ENCODE measurements around the gene ATP2C2. TPM values are rescaled to one million over a fixed set of nuclear protein-coding genes. Genes with fewer than 3 reads are reported as not detected.

ATP2C2 gene
- polyA plus RNA-seq, 1 donor (not counting 4 experiments of a cell fraction or from before 2014, with no cell fraction given): 0.96 TPM

- Histone ChIP-seq H3K4me3 (ENCODE audit: control insufficient read depth in 2 of 3, extremely low read depth in 1 of 3, insufficient read depth in 2 of 3, low read depth in 1 of 3, low read length in 3 of 3) (no peak overlapping the region), H3K27ac (ENCODE audit: control insufficient read depth, insufficient read depth, low read length) (no peak overlapping the region), H3K9me3 (ENCODE audit: control insufficient read depth, low read depth, low read length) (no peaks in the 10 kb centered on the region), H2AFZ (ENCODE audit: control insufficient read depth, low read length) (no peak overlapping the region), H4K20me1 (ENCODE audit: control insufficient read depth, extremely low read depth, insufficient read depth, low read length) (no peaks in the 10 kb centered on the region), H3K79me2 (ENCODE audit: control insufficient read depth, insufficient read depth, low read length) (no peaks in the 10 kb centered on the region), H3K36me3 (ENCODE audit: control insufficient read depth in 2 of 2, extremely low read depth in 1 of 2, insufficient read depth in 2 of 2, low read length in 2 of 2) (no peaks in the 10 kb centered on the region), H3K27me3 (ENCODE audit: control insufficient read depth, extremely low read depth, insufficient read depth, low read length) (peaks cover 25% of the 10 kb centered on the region), H3K4me1 (ENCODE audit: control insufficient read depth, extremely low read depth, insufficient read depth, low read length) (no peaks in the 10 kb centered on the region), H3K9ac (ENCODE audit: control insufficient read depth, extremely low read depth, insufficient read depth, low read length) (no peak overlapping the region), H3K4me2 (ENCODE audit: control insufficient read depth, extremely low read depth, insufficient read depth, low read depth, low read length) (no peak overlapping the region), H3K9me1 (ENCODE audit: control insufficient read depth, extremely low read depth, insufficient read depth, low read length) (no peaks in the 10 kb centered on the region)
- TF ChIP-seq EZH2 (IDR thresholded peaks at IDR 0.05; ENCODE audit: low read length) (peak; percentile 57), CTCF (optimal IDR thresholded peaks at IDR 0.05 in 1 of 3, IDR thresholded peaks at IDR 0.05 in 1 of 3, conservative IDR thresholded peaks at IDR 0.05 in 1 of 3; ENCODE audit: extremely low read depth in 1 of 3, insufficient read depth in 2 of 3, low read length in 3 of 3) (peak in 1 of 3 experiments; percentile 2)
- dilution Hi-C loops (cut with MboI; ENCODE audit: extremely low pct_ligation_motif_present, low sequenced_read_pairs): no loop called here
- DNase-seq (ENCODE audit: low read depth, low spot score) (no peak), FAIRE-seq (no peak)
Measured at GRCh38 chr16:84406006-84406963, 37.9 kb downstream of the ATP2C2 start.

GRCh38 chr16:84407588-84408313 lies 39.4 kb downstream of the ATP2C2 start:
- no peak for FAIRE-seq
- no peak overlapping the region for H3K27ac ChIP-seq (ENCODE audit: control insufficient read depth, insufficient read depth, low read length)
- TF ChIP-seq CTCF (optimal IDR thresholded peaks at IDR 0.05 in 1 of 3, IDR thresholded peaks at IDR 0.05 in 1 of 3, conservative IDR thresholded peaks at IDR 0.05 in 1 of 3; ENCODE audit: extremely low read depth in 1 of 3, insufficient read depth in 2 of 3, low read length in 3 of 3): no peak
- no peak for TF ChIP-seq EZH2 (IDR thresholded peaks at IDR 0.05; ENCODE audit: low read length)
- H2AFZ ChIP-seq (ENCODE audit: control insufficient read depth, low read length): no peak overlapping the region
- no peaks in the 10 kb centered on the region for H3K4me1 ChIP-seq (ENCODE audit: control insufficient read depth, extremely low read depth, insufficient read depth, low read length)
- no peak overlapping the region for H3K4me3 ChIP-seq (ENCODE audit: control insufficient read depth in 2 of 3, extremely low read depth in 1 of 3, insufficient read depth in 2 of 3, low read depth in 1 of 3, low read length in 3 of 3)
- no peaks in the 10 kb centered on the region for H3K79me2 ChIP-seq (ENCODE audit: control insufficient read depth, insufficient read depth, low read length)
- no peaks in the 10 kb centered on the region for H4K20me1 ChIP-seq (ENCODE audit: control insufficient read depth, extremely low read depth, insufficient read depth, low read length)
- dilution Hi-C loops (cut with MboI; ENCODE audit: extremely low pct_ligation_motif_present, low sequenced_read_pairs): no loop called here
- H3K4me2 ChIP-seq (ENCODE audit: control insufficient read depth, extremely low read depth, insufficient read depth, low read depth, low read length): no peak overlapping the region
- no peak for DNase-seq (ENCODE audit: low read depth, low spot score)
- no peaks in the 10 kb centered on the region for H3K36me3 ChIP-seq (ENCODE audit: control insufficient read depth in 2 of 2, extremely low read depth in 1 of 2, insufficient read depth in 2 of 2, low read length in 2 of 2)
- H3K9me3 ChIP-seq (ENCODE audit: control insufficient read depth, low read depth, low read length): no peaks in the 10 kb centered on the region
- no peak overlapping the region for H3K9ac ChIP-seq (ENCODE audit: control insufficient read depth, extremely low read depth, insufficient read depth, low read length)
- H3K27me3 ChIP-seq (ENCODE audit: control insufficient read depth, extremely low read depth, insufficient read depth, low read length): peaks cover 25% of the 10 kb centered on the region
- H3K9me1 ChIP-seq (ENCODE audit: control insufficient read depth, extremely low read depth, insufficient read depth, low read length): no peaks in the 10 kb centered on the region
